ENCODE data around the gene PIP5K1C. TPM values are rescaled to one million over a fixed set of nuclear protein-coding genes. Genes with fewer than 3 reads are reported as not detected.

Gene PIP5K1C
- total RNA-seq, 3 donors from 2014 or later, result 14.6 to 15.7 (median 15.7) TPM

GRCh38 chr19:3655402-3656072 is 44.7 kb downstream of the PIP5K1C start:
- H3K27ac ChIP-seq, result no peak overlapping the region
- no peak overlapping the region for H3K4me3 ChIP-seq
- TF ChIP-seq POLR2AphosphoS5 (IDR thresholded peaks at IDR 0.05), result no peak
- intact Hi-C loops (cut with DNase I; ENCODE audit: low total_unique reads), result loop anchor here (10.0 kb wide), 1 partner anchor 649 kb away; the partner anchor contains the start of genes FSD1 and TMIGD2
- peaks cover 7% of the 10 kb centered on the region for H3K36me3 ChIP-seq
- H3K27me3 ChIP-seq, result no peaks in the 10 kb centered on the region
- H3K9me3 ChIP-seq, result no peaks in the 10 kb centered on the region
- H3K4me1 ChIP-seq, result peaks cover 0 to 2% of the 10 kb centered on the region in 2 donors
- no peak for DNase-seq (ENCODE audit: low spot score in 2 of 2)

DNA sequence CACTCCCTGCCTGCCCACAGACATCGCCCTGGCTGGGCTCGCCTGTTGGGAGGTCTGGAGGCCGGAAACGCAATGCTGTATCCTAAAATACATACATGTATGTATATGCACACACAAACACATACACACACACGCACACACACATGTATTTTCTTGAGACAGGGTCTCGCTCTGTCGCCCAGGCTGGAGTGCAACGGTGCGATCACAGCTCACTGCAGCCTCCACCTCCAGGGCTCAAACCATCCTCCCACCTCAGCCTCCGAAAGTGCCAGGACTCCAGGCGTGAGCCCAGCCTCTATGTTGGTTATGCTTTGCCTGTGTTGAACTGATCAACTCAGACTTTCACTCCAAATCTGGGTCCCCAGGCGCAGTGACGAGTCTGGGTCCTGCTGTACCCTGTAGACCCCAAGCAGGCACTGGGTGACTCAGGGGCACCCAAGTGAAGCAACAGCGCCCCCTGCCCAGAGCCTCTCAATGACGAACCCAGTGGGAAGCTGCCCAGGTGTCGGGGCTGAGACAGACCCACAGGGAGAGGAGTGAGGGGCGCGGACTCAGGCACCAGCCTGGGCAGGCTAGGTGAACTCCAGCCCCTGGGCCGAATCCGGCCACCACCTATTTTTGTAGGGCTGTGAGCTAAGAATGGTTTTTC is 46.3 kb downstream of the PIP5K1C start:
- no peak for DNase-seq (ENCODE audit: low spot score in 2 of 2)
- no peaks in the 10 kb centered on the region for H3K27me3 ChIP-seq
- no peaks in the 10 kb centered on the region for H3K9me3 ChIP-seq
- peaks cover 7% of the 10 kb centered on the region for H3K36me3 ChIP-seq
- H3K4me1 ChIP-seq, result peaks cover 5 to 10% of the 10 kb centered on the region in 2 donors
- intact Hi-C loops (cut with DNase I; ENCODE audit: low total_unique reads), result loop anchor here (10.0 kb wide), 1 partner anchor 651 kb away; the partner anchor contains the start of genes FSD1 and TMIGD2
- H3K4me3 ChIP-seq, result no peak overlapping the region
- TF ChIP-seq CTCF (IDR thresholded peaks at IDR 0.05) (no peak), POLR2A (IDR thresholded peaks at IDR 0.05) (no peak), POLR2AphosphoS5 (IDR thresholded peaks at IDR 0.05) (no peak)
- H3K27ac ChIP-seq, result no peak overlapping the region

GRCh38 chr19:3653081-3653795 is 47.0 kb downstream of the PIP5K1C start:
- DNase-seq (ENCODE audit: low spot score in 2 of 2), result no peak
- H3K4me3 ChIP-seq, result no peak overlapping the region
- H3K4me1 ChIP-seq, result peaks cover 5 to 10% of the 10 kb centered on the region in 2 donors
- peaks cover 7% of the 10 kb centered on the region for H3K36me3 ChIP-seq
- H3K9me3 ChIP-seq, result no peaks in the 10 kb centered on the region
- H3K27ac ChIP-seq, result no peak overlapping the region
- no peaks in the 10 kb centered on the region for H3K27me3 ChIP-seq
- intact Hi-C loops (cut with DNase I; ENCODE audit: low total_unique reads), result loop anchor here (10.0 kb wide), 1 partner anchor 652 kb away; the partner anchor contains the start of genes FSD1 and TMIGD2
- TF ChIP-seq CTCF (IDR thresholded peaks at IDR 0.05), result no peak
- no peak for TF ChIP-seq POLR2AphosphoS5 (IDR thresholded peaks at IDR 0.05)
- TF ChIP-seq POLR2A (IDR thresholded peaks at IDR 0.05), result no peak

- Histone ChIP-seq H3K9me3 (no peaks in the 10 kb centered on the region), H3K4me3 (no peak overlapping the region), H3K27me3 (no peaks in the 10 kb centered on the region), H3K36me3 (peaks cover 7% of the 10 kb centered on the region), H3K4me1 (peaks cover 5 to 10% of the 10 kb centered on the region in 2 donors), H3K27ac (no peak overlapping the region)
- TF ChIP-seq POLR2AphosphoS5 (IDR thresholded peaks at IDR 0.05), result no peak
- TF ChIP-seq CTCF (IDR thresholded peaks at IDR 0.05), result no peak
- TF ChIP-seq POLR2A (IDR thresholded peaks at IDR 0.05), result no peak
- no peak for DNase-seq (ENCODE audit: low spot score in 2 of 2)
- intact Hi-C loops (cut with DNase I; ENCODE audit: low total_unique reads), result loop anchor here (10.0 kb wide), 1 partner anchor 652 kb away; the partner anchor contains the start of genes FSD1 and TMIGD2
Observed at GRCh38 chr19:3652422-3652821, 47.8 kb downstream of the PIP5K1C start.

- DNase-seq (ENCODE audit: low spot score in 2 of 2), result no peak
- Histone ChIP-seq H3K27ac (no peak overlapping the region), H3K4me1 (peaks cover 5 to 10% of the 10 kb centered on the region in 2 donors), H3K36me3 (peaks cover under 1% of the 10 kb centered on the region), H3K9me3 (no peaks in the 10 kb centered on the region), H3K27me3 (no peaks in the 10 kb centered on the region), H3K4me3 (no peak overlapping the region)
- no peak for TF ChIP-seq POLR2AphosphoS5 (IDR thresholded peaks at IDR 0.05)
- TF ChIP-seq CTCF (IDR thresholded peaks at IDR 0.05), result no peak
- TF ChIP-seq POLR2A (IDR thresholded peaks at IDR 0.05), result no peak
- intact Hi-C loops (cut with DNase I; ENCODE audit: low total_unique reads), result loop anchor here (10.0 kb wide), 1 partner anchor 653 kb away; the partner anchor contains the start of genes FSD1 and TMIGD2
Observed at GRCh38 chr19:3651684-3652083, 48.6 kb downstream of the PIP5K1C start.

Measured in breast epithelium (tissue), 4 donors.